GM12878 (cell line): ENCODE measurements around the gene IMPG2. TPM values are rescaled to one million over a fixed set of nuclear protein-coding genes. Genes with fewer than 3 reads are reported as not detected.

Experiments
- ATAC-seq: fragments of 200-7000 bp; cut with Tn5 transposase; 3 replicates; pipeline ENCODE4 v1.9.1; 2020; ENCODE audit warnings: mild to moderate bottlenecking, moderate library complexity
- BruUV-seq: library from RNA; stranded (reverse); fragments of 400-500 nt; replicated peaks from 2 replicates; lab custom pipeline; 2021; lab: Mats Ljungman, UMichigan
- CTCF ChIA-PET: fragments of 300-600 bp; sonication (Branson Sonifier 250); formaldehyde crosslinking; extraction: SDS; loops from one replicate; lab custom pipeline; 2021; ENCODE audit warnings: inconsistent platforms; lab: Yijun Ruan, JAX
- POLR2A ChIA-PET: fragments of 350-600 bp; formaldehyde crosslinking; extraction: SDS; loops from one replicate; lab custom pipeline; 2021; ENCODE audit warnings: inconsistent platforms; lab: Charles Lee
- RAD21 ChIA-PET: fragments of 300-600 bp; sonication (Branson Sonifier 250); formaldehyde crosslinking; loops from one replicate; lab custom pipeline; 2023; ENCODE audit warnings: antibody characterized with exemption; ENCODE audit not compliant: unreplicated experiment; lab: Charles Lee
- SMC1A ChIA-PET: fragments of 300-600 bp; sonication (Branson Sonifier 250); formaldehyde crosslinking; loops from one replicate; lab custom pipeline; 2023; ENCODE audit not compliant: unreplicated experiment, uncharacterized antibody; lab: Charles Lee
- DNase-seq: peaks from one replicate; pipeline ENCODE4 v3.0.0-alpha.2; 2011; ENCODE audit warnings: low read depth, low spot score
- FAIRE-seq: peaks from 3 replicates; lab custom pipeline; 2011; peaks lifted over from hg19 to GRCh38; lab: Jason Lieb, UNC
- H2AFZ ChIP-seq: 2 replicates; pipeline ENCODE4 v1.6.0; 2011; ENCODE audit warnings: low read depth, low read length, control low read depth; ENCODE audit not compliant: control insufficient read depth
- H3K27ac ChIP-seq: 2 replicates; pipeline ENCODE4 v1.5.1; 2011; ENCODE audit warnings: control low read depth; ENCODE audit not compliant: control insufficient read depth, insufficient read depth
- H3K27me3 ChIP-seq, 2 experiments: replicated peaks in 1 of 2; 2 replicates each; pipeline versions ENCODE4 v1.6.0 to v1.6.1; 2011; ENCODE audit warnings: low read length in 1 of 2; ENCODE audit not compliant: control insufficient read depth in 2 of 2, insufficient read depth in 2 of 2
- H3K36me3 ChIP-seq, 2 experiments: 2 replicates each; pipeline ENCODE4 v1.5.1; 2011; ENCODE audit warnings: low read length in 1 of 2; ENCODE audit not compliant: control insufficient read depth in 2 of 2, insufficient read depth in 2 of 2
- H3K4me1 ChIP-seq: 2 replicates; pipeline ENCODE4 v1.6.1; 2011; ENCODE audit warnings: mild to moderate bottlenecking, low read length, moderate library complexity, mixed read lengths; ENCODE audit not compliant: control insufficient read depth, insufficient read depth
- H3K4me2 ChIP-seq: 2 replicates; pipeline ENCODE4 v1.6.0; 2011; ENCODE audit warnings: control low read depth; ENCODE audit not compliant: control insufficient read depth, insufficient read depth
- H3K4me3 ChIP-seq: fragments of 200-600 bp; sonication (generic); 2 replicates; pipeline ENCODE4 v1.5.1; 2016
- H3K79me2 ChIP-seq: 2 replicates; pipeline ENCODE4 v1.6.0; 2011; ENCODE audit warnings: low read length; ENCODE audit not compliant: control insufficient read depth, insufficient read depth
- H3K9ac ChIP-seq: 2 replicates; pipeline ENCODE4 v1.8.0; 2011; ENCODE audit warnings: low read length, control low read depth, mixed read lengths; ENCODE audit not compliant: control insufficient read depth, insufficient read depth
- H3K9me3 ChIP-seq: replicated peaks from 3 replicates; pipeline ENCODE4 v1.5.1; 2011; ENCODE audit warnings: mild to moderate bottlenecking, low read length; ENCODE audit not compliant: control insufficient read depth, insufficient read depth
- H4K20me1 ChIP-seq: 2 replicates; pipeline ENCODE4 v1.6.0; 2011; ENCODE audit not compliant: control insufficient read depth, insufficient read depth
- BRCA1 ChIP-seq: IDR thresholded peaks from 2 replicates; pipeline ENCODE4 v1.6.1; 2011; ENCODE audit warnings: low read depth, low read length, improper control_type of control experiment
- EZH2 ChIP-seq: IDR thresholded peaks from 2 replicates; pipeline ENCODE4 v1.6.1; 2012; ENCODE audit warnings: low read depth, mild to moderate bottlenecking, control low read depth, inconsistent platforms, low read length, borderline replicate concordance; ENCODE audit not compliant: control insufficient read depth
- FOXK2 ChIP-seq: fragments of 450-650 bp; IDR thresholded peaks from 2 replicates; pipeline ENCODE4 v1.6.1; 2017; ENCODE audit warnings: mild to moderate bottlenecking, moderate library complexity
- KLF5 ChIP-seq: fragments of 450-650 bp; IDR thresholded peaks from 2 replicates; pipeline ENCODE4 v1.6.1; 2014; ENCODE audit warnings: mild to moderate bottlenecking; ENCODE audit not compliant: partially characterized antibody
- MTA2 ChIP-seq: fragments of 450-650 bp; IDR thresholded peaks from 2 replicates; pipeline ENCODE4 v1.6.1; 2016; ENCODE audit warnings: low read depth, mild to moderate bottlenecking, moderate library complexity
- NBN ChIP-seq: fragments of 450-650 bp; IDR thresholded peaks from 2 replicates; pipeline ENCODE4 v1.6.1; 2016
- PAX8 ChIP-seq: fragments of 450-650 bp; IDR thresholded peaks from 2 replicates; pipeline ENCODE4 v1.6.1; 2017; ENCODE audit warnings: mild to moderate bottlenecking, moderate library complexity
- POLR2AphosphoS5 ChIP-seq: IDR thresholded peaks from 2 replicates; pipeline ENCODE4 v1.6.1; 2011; ENCODE audit warnings: mild to moderate bottlenecking, low read length, inconsistent platforms
- POU2F2 ChIP-seq: IDR thresholded peaks from 3 replicates; pipeline ENCODE4 v1.6.1; 2011; ENCODE audit warnings: low read depth, mild to moderate bottlenecking, low read length, borderline replicate concordance
- TCF12 ChIP-seq: IDR thresholded peaks from 2 replicates; pipeline ENCODE4 v1.6.1; 2011; ENCODE audit warnings: low read depth, mild to moderate bottlenecking, low read length
- ZNF217 ChIP-seq: fragments of 450-650 bp; IDR thresholded peaks from 2 replicates; pipeline ENCODE4 v1.6.1; 2017; ENCODE audit warnings: antibody characterized with exemption, mild to moderate bottlenecking
- ZNF384 ChIP-seq: IDR thresholded peaks from 2 replicates; pipeline ENCODE4 v1.6.1; 2012; ENCODE audit warnings: low read depth, mild to moderate bottlenecking, low read length, improper control_type of control experiment, borderline replicate concordance
- WGBS: methylation state at CpG from one replicate; pipeline ENCODE4 v1.1.6; 2016; ENCODE audit warnings: low lambda C conversion rate; ENCODE audit not compliant: insufficient replicate concordance, insufficient coverage; ENCODE audit errors: missing lambda C conversion rate; 5-methylcytosine and 5-hydroxymethylcytosine counted together
- in situ Hi-C: fragments of 300-500 bp; cut with MboI; formaldehyde crosslinking; loops from 9 replicates; pipeline ENCODE4 v1.14.3; 2018; ENCODE audit warnings: mixed read lengths
- intact Hi-C: fragments of 100-400 bp; cut with micrococcal nuclease; formaldehyde crosslinking; loops from one replicate; pipeline ENCODE4 v1.14.2; 2022; ENCODE audit not compliant: unreplicated experiment
- polyA plus RNA-seq, 11 experiments: library from polyadenylated mRNA; depleted of rRNA in 4 of 11; unstranded in 6 of 11; stranded (reverse) in 5 of 11; fragments of >200 nt; fragmentation: Nextera tagmentation in 4 of 11; fragmentation: Illumina TruSeq in 1 of 11; extraction: Ambion mirVana in 4 of 11; extraction: Trizol in 1 of 11; gene quantifications; 1 replicate in 1 of 11; 2 replicates in 10 of 11; pipeline versions ENCODE4 v1.2.1 to v1.2.3, GENCODE V29; 2011 to 2016; ENCODE audit warnings: inconsistent platforms in 2 of 11, missing spikeins in 2 of 11, low read depth in 1 of 11
- total RNA-seq, 4 experiments: library from RNA; depleted of rRNA in 3 of 4; stranded (reverse); fragments of >200 nt in 3 of 4; fragmentation: Illumina TruSeq in 1 of 4; extraction: Trizol in 1 of 4; gene quantifications; 2 replicates each; pipeline versions ENCODE4 v1.2.1 to v1.2.3, GENCODE V29; 2013 to 2021
- TF ChIP-seq, protein P1 (sequence below): IDR thresholded peaks from 2 replicates; pipeline ENCODE4 v1.6.1; 2011; ENCODE audit warnings: low read depth, mild to moderate bottlenecking, low read length, moderate library complexity, borderline replicate concordance; ENCODE audit errors: extremely low read depth
- TF ChIP-seq, protein P2 (sequence below): fragments of 450-650 bp; IDR thresholded peaks from 2 replicates; pipeline ENCODE4 v1.6.1; 2017; ENCODE audit warnings: low read depth, mild to moderate bottlenecking, moderate library complexity

Gene IMPG2
- total and polyA plus RNA-seq, 10 of the 15 experiments (the other 5 are each of a cell fraction or from before 2014, with no cell fraction given): under 0.01 to 0.17 (median 0.10) TPM; not detected in 3

DNA sequence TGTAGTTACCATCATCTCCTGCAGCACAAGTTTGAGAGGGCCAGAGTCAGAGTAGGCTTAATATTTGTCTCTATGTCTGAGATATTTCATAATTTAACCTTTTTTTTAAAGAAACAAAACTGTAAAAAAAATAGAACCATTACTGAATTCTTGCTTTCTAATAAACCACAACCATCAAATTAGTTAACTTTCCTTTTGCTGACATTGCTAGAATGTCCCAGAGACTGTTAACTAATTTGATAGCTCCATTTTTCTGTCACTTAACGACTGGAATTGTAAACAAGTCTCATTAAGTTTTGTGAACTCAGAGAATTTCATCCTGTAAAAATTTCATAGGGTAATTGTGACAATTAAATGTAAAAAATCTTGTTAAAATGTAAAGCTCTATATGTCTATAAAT, 35.6 kb downstream of the IMPG2 start:
- ChIA-PET SMC1A (no interaction called here), POLR2A (no interaction called here), CTCF (interaction anchor here (0.6 to 0.7 kb wide), 2 partner anchors 153 to 324 kb away, joined by 3 read pairs; no protein-coding TSS in a partner anchor), RAD21 (interaction anchor here (1.2 kb wide), 1 partner anchor 25 kb away, joined by 3 read pairs; no protein-coding TSS in a partner anchor)
- Histone ChIP-seq H2AFZ (no peak overlapping the region), H3K27ac (no peak overlapping the region), H4K20me1 (no peaks in the 10 kb centered on the region), H3K9me3 (no peaks in the 10 kb centered on the region), H3K36me3 (no peaks in the 10 kb centered on the region), H3K27me3 (no peaks in the 10 kb centered on the region), H3K4me2 (no peak overlapping the region), H3K9ac (no peak overlapping the region), H3K4me3 (no peak overlapping the region), H3K4me1 (no peaks in the 10 kb centered on the region), H3K79me2 (no peaks in the 10 kb centered on the region)
- BruUV-seq: no TSS peak
- DNase-seq (no peak), ATAC-seq (no peak), FAIRE-seq (no peak)
- 3% methylated on average over 1 of the region's 1 CpG for WGBS
- intact Hi-C loops: no loop called here
- in situ Hi-C loops: no loop called here
- TF ChIP-seq EZH2 (no peak), MTA2 (no peak), ZNF217 (no peak), NBN (no peak), BRCA1 (no peak), ZNF384 (no peak), PAX8 (no peak), FOXK2 (no peak), TCF12 (no peak), POLR2AphosphoS5 (no peak), KLF5 (no peak), POU2F2 (no peak)
- TF ChIP-seq, protein P1, sequence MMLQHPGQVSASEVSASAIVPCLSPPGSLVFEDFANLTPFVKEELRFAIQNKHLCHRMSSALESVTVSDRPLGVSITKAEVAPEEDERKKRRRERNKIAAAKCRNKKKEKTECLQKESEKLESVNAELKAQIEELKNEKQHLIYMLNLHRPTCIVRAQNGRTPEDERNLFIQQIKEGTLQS: no peak
- TF ChIP-seq, protein P2, sequence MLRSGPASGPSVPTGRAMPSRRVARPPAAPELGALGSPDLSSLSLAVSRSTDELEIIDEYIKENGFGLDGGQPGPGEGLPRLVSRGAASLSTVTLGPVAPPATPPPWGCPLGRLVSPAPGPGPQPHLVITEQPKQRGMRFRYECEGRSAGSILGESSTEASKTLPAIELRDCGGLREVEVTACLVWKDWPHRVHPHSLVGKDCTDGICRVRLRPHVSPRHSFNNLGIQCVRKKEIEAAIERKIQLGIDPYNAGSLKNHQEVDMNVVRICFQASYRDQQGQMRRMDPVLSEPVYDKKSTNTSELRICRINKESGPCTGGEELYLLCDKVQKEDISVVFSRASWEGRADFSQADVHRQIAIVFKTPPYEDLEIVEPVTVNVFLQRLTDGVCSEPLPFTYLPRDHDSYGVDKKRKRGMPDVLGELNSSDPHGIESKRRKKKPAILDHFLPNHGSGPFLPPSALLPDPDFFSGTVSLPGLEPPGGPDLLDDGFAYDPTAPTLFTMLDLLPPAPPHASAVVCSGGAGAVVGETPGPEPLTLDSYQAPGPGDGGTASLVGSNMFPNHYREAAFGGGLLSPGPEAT: no peak
